Measurements from ENCODE around the gene NPAS2.

The NPAS2 gene

DNA sequence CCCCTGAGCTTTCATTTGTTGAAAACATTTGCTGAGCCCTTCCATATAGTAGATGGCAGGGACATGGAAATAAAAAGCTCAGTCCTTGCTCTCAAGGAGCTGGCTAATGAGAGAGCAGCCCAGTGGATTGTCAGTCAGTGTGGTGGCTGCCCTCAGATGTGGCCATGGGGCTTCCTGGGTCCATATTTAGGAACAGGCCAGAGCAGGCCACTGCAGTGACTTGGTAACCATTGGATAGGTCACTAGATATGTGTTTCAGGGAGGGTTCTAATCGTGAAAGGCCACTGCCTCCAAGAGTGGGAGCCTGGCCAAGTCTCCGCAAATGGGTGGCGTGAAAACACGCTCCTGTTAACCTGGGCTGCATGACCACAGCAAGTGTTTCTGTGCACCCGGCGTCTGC is 37.4 kb downstream of the NPAS2 start:
- no peak for DNase-seq

- DNase-seq = no peak
Observed at GRCh38 chr2:100857915-100858314, 38.0 kb downstream of the NPAS2 start.

DNA sequence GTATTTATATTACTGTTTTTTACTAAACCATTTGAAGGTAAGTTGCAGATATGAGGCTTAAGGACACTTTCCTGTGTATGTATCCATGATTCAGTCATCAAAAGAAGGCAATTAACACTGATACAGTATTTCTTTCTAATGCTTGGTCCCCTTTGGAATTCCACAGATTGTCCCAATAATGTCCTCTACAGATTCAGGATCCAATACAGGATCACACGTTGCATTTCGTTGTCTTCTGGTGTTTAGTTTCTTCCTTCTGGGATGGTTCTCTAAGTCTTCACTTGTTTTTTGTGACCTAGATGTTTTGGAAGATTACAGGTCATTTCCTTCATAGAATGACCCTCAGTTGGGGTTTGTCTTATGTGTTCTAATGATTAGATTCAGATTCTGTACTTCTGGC is 40.0 kb downstream of the NPAS2 start:
- DNase-seq = no peak

DNA sequence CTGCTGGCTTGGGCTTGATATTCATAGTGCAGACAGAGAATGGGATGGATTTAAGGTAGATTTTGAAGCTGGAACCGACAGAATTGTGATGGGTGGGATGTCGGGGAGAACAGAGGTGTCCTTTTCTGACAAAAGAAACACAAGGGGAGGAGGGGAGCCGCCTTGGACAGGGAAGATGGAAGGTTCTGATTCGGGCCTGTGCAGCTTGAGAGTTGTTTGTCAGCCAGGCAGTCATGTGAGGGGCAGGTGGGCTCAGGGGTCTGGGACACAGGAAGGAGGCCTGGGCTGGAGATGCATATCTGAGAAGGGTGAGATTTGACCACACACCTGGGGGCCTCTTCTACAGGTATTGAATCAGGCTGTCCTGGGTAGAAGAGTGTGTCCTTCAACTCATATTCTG is 41.4 kb downstream of the NPAS2 start:
- no peak for DNase-seq

GRCh38 chr2:100862081-100862480 is 42.1 kb downstream of the NPAS2 start:
- no peak for DNase-seq

- DNase-seq = no peak
Observed at GRCh38 chr2:100865816-100866460, 46.0 kb downstream of the NPAS2 start.

- DNase-seq = no peak
Observed at GRCh38 chr2:100868083-100868482, 48.1 kb downstream of the NPAS2 start.

- no peak for DNase-seq
Observed at GRCh38 chr2:100869120-100869519, 49.2 kb downstream of the NPAS2 start.

- no peak for DNase-seq
Observed at GRCh38 chr2:100870652-100871531, 51.0 kb downstream of the NPAS2 start.

GRCh38 chr2:100875516-100876230 is 55.7 kb downstream of the NPAS2 start:
- no peak for DNase-seq

DNA sequence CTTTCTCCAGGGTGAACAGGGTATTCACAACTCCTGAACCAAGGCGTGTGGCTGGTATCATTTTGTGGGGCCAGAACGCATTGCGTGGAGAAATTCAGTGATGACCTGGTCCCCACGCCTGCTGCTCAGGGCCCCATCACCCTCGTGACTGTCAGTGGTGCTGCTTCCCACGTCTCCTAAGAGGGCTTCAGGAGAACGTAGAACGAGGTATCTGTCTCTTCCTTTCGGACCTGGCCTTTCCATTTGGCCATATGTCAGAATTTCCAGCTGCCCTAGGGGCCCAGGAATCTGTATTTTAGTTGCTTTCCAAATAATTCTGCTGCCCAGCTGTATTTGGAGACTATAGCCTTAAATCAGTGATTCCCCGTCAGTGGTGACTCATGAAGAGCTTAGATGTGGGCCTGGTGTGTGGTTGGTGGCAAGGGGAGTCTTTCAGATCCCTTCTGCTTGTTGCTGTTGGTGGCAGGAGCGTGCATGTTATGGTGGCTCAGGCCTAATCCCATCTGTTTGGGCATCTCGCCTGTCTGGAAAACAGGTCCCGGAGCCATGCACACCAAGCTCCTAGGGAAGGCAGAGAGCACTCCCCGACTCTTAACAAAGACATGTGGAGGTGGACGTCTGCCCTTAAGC is 56.4 kb downstream of the NPAS2 start:
- DNase-seq = no peak

- no peak for DNase-seq
Observed at GRCh38 chr2:100877555-100877954, 57.6 kb downstream of the NPAS2 start.

- no peak for DNase-seq
Observed at GRCh38 chr2:100878000-100878791, 58.3 kb downstream of the NPAS2 start.

DNA sequence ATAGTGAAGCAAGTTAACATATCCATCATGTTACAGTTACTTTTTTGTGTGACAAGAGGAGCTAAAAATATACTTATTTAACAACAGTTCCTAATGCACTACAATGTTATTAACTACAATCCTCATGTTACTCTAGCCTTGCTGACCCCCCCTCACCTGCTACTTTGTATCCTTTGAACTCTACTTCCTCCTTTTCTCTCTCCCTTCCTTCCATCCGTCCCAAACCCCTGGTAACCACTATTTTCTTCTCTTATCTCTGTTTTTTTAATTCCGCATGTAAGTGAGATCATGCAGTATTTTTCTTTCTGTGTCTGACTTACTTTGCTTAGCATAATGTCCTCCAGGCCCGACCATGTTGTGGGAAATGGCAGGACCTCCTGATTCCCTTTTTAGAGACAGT is 59.4 kb downstream of the NPAS2 start:
- no peak for DNase-seq

- no peak for DNase-seq
Observed at GRCh38 chr2:100880036-100880435, 60.1 kb downstream of the NPAS2 start.

- no peak for DNase-seq
Observed at GRCh38 chr2:100880730-100881129, 60.8 kb downstream of the NPAS2 start.

GRCh38 chr2:100882645-100883613 is 63.0 kb downstream of the NPAS2 start:
- no peak for DNase-seq

DNA sequence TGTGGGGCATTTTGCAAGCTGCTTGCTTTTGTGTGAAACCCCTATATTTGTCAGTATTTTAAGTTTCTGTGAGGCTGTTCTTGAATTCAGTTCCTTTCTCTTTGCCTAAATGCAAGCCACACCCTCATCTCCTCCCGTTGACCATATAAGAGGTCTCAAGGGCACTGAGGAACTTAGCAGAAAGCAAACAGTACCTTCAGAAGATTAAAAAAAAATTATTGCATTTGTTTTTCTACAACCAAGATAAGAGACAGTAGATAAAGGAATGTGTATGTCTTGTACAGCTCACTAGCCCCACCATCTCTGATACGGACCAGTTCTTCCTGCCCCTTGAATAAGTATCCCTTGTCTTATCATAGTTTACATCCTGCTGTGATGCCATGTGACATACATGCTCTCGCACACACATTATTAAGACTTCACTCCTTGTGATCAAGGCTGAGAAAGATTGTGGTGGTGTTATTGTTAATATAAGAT is 64.2 kb downstream of the NPAS2 start:
- no peak for DNase-seq

- DNase-seq = no peak
Observed at GRCh38 chr2:100886085-100886484, 66.1 kb downstream of the NPAS2 start.

DNA sequence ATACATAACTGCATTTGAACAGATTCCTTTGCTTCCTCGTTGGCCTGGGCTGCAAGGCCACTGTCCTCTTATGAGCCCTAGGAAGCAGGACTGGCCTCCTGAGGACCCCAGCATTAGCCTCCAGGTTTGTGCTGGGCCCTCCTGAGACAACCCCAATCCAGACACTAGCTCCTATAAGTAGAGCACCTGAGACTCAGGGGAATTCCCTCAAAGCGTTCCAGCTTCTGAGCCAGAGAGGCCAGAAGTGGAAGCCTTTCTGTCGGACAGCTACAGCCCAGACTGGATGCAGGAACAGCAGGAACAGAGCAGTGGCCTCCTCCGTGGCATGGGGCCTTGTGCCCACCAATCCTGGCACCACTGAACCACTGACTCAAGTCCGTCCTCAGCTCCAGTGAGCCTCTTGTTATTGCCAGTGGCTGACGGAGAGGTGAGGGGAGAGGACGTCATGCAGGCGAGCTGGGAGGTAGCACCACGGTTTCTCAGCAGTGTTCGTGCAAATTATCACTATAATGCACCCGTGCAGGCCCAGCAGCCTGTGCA is 67.2 kb downstream of the NPAS2 start:
- DNase-seq = no peak
